NCI-H82 treated with DMSO at 0.1 percent for 48 hours (cell line): ENCODE data around the gene ZNG1F.
"Not testable (repeated sequence)": the region's sequence is repeated elsewhere in the genome, so short reads cannot be mapped to it uniquely, and the experiment has no call there.

Source experiments
- DNase-seq: peaks from one replicate; lab custom pipeline; 2025; ENCODE audit not compliant: unreplicated experiment; lab: John Stamatoyannopoulos, UW

ZNG1F gene

DNA sequence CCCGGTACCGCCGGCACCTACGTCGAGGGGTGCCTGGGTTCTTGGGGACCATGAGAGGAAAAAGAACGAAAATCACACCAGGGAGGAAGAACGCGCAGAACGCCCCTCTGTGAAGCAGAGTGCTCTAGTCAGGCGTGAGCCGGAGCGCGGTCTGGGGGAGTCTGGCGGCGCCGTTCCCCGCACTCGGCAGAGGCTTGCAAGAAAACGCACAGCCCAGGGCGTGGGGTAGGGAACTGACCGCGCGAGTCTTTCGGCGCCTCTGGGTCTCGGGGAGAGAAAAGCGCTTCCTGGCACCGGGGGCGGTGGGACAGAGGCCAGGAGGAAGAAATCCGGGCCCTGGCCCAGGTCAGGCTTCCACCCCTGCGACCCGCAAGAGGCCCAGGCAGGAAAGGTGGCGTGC, 65.3 kb downstream of the ZNG1F start:
- not testable (repeated sequence) for DNase-seq

DNA sequence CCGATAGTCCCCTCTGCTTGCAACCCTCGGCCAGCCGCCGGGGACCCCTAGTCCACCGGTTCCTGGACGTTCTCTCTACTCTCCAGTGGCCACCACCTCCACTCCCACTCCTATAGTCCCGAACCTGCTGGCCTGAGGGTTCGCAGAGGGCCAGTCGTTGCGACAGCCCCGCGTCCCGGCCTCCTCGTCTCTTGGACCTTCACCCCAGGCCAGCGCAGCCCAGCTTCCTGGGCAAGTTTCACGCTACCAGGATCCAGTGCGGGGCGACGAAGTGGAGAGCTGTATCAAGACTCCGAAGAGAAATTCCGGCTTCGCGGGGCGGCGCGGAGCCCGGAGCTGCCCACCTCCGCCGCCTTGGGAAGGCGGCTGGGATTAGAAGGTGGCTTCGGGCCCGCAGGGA, 65.7 kb downstream of the ZNG1F start:
- not testable (repeated sequence) for DNase-seq

DNA sequence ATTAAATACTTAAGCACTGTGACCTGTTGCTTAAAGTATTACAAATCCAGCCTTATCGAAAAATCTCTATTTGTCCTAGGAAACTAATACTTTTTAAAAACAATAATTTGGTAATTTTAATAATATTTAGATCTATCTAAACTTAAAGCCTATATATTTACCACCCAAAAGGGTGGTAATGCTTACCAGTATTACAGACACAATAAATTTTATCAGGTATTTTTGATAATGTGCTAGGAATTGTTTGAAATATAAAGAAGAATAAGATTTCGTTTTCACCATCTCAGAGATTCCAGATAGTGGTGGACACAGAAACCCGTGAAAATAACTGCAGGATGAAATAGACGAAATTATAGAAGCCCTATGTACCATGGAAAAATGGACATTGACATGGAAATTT, 68.4 kb downstream of the ZNG1F start:
- DNase-seq = not testable (repeated sequence)

DNA sequence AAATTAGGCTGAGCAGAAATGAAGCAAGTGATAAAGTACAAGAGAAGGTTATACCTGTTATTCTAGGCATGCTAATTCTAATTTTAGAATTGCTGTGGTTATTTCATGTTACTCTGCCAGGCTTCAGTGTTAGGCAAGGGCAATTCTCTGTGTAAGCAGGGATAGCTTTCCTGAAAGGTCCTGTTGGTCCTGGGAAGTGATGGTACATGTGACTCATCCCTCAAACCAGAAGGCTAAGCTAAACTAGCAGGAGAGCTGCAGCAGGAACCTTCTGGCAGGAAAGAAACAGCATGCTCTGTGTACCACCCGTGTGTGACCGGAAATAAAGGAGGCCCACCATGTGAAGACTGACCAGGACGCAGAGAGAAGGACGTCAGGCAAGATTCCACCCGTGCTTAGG, 69.4 kb downstream of the ZNG1F start:
- not testable (repeated sequence) for DNase-seq

- DNase-seq = not testable (repeated sequence)
Measured at GRCh38 chr9:41119311-41119710, 69.8 kb downstream of the ZNG1F start.

- not testable (repeated sequence) for DNase-seq
Measured at GRCh38 chr9:41113348-41113747, 75.8 kb downstream of the ZNG1F start.

DNA sequence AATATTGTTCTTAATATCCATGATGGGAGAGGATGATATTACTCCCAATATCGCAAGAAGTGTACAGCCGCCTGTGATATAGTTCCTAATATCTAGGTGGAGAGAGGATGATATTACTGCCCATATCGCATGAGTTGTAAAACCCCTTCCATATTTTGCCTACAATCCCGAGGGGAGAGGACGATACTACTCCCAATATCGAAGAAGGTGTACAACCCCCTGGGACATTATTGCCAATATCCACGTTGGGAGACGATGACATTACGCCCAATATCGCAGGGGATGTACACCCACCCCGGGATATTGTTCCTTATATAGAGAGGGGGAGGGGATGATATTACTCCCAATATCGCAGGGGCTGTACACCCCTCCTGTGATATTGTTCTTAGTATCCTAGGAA, 77.7 kb downstream of the ZNG1F start:
- not testable (repeated sequence) for DNase-seq

DNA sequence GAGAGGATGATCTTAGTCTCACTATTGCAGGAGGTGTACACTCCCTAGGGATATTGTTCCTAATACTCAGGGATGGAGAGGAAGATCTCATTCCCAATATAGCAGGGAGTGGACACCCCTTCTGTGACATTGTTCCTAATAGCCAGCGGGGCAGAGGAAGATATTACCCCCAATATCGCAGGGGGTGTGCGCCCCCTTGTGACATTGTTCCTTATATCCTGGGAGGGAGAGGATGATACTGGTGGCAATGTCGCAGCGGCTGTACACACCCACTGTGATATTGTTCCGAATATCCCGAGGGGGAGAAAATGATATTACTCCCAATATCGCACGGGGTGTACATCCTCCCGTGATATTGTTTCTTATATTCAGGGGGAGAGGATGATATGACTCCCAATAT, 78.2 kb downstream of the ZNG1F start:
- not testable (repeated sequence) for DNase-seq

GRCh38 chr9:41109253-41109652, 79.9 kb downstream of the ZNG1F start:
- DNase-seq = not testable (repeated sequence)

DNA sequence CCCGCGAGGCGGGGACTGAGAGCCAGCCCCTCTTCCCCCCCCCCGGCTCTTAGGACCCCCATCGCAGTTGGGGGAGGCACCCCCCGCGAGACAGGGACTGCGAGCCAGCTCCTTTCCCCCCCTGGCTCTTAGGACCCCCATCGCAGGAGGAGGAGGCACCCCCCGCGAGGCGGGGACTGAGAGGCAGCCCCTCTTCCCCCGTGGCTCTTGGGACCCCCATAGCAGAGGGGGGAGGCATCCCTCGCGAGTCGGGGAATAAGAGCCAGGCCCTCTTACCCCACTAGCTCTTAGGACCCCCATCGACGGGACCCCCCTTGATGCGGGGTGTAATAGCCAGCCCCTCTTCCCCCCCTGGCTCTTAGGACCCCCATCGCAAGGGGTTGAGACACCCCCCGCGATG, 80.3 kb downstream of the ZNG1F start:
- not testable (repeated sequence) for DNase-seq

- not testable (repeated sequence) for DNase-seq
Measured at GRCh38 chr9:41106472-41107116, 82.5 kb downstream of the ZNG1F start.

GRCh38 chr9:41105557-41106253, 83.4 kb downstream of the ZNG1F start:
- DNase-seq = not testable (repeated sequence)

DNA sequence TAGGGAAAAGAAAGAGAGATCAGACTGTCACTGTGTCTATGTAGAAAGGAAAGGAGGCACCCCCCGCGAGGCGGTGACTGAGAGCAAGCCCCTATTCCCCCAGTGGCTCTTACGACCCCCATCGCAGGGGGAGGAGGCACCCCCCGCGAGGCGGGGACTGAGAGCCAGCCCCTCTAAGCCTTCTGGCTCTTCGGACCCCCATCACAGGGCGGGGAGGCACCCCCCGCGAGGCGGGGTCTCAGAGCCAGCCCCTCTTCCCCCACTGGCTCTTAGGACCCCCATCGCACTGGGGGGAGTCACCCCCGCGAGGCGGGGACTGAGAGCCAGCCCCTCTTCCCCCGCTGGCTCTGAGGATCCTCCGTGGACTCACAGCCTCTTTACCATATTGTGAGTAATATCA, 84.6 kb downstream of the ZNG1F start:
- not testable (repeated sequence) for DNase-seq

DNA sequence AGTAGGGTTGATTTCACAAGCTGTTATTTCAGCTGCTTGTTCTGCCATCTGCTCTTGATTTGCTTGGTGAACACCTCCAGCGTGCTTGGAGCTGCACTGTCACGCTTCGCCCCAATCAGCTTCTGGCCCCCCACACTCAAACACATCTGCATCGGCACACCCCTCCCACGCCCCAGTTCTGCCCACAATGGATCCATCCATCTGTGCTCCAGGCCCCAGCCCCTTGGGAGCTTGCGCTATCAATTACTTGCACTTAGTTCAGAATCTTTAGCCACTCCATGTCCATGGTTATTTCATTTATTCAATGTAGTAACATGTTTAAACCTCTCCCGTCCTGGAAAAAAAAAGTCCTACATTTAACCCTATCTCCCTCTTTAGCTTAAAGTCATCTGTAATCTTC, 88.6 kb downstream of the ZNG1F start:
- not testable (repeated sequence) for DNase-seq

GRCh38 chr9:41098759-41099158, 90.4 kb downstream of the ZNG1F start:
- not testable (repeated sequence) for DNase-seq

DNA sequence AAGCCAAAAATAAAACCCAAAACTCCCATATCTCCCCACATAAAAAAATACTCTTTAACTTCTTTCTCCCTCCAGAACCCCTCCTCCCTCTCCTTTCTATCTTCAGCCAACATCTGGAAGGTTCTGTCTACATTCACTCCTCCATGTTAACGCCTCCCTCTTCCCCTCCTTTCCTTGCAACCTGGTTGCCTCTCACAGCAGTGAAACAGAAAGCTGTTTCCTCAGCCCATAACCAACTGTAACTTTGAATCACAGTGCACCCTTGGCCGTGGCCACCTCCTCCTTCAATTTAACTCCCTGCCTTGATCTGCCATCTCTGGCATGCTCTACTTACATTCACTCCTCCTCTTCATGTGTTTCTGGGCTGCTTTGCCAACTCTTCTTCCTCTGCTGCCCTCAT, 94.1 kb downstream of the ZNG1F start:
- DNase-seq = not testable (repeated sequence)

- not testable (repeated sequence) for DNase-seq
Measured at GRCh38 chr9:41094010-41094773, 94.9 kb downstream of the ZNG1F start.

DNA sequence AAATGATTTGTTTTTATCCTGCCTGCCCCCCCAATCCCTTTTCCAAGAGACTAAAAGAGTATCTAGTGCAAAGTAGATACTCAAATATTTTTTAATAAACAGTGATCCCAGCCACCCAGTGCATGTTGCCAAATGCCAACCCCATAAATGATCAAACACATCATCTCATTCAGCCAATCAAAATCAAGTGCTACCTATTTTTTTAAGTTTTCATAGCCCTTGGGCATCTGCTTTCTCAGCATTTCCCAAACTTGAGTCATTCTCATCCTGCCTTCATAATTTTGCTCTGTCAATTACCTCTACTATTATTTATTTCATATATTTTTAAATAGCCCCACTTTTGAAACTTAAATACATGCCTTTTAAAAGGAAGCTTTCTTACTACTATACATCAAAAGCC, 98.2 kb downstream of the ZNG1F start:
- not testable (repeated sequence) for DNase-seq

DNA sequence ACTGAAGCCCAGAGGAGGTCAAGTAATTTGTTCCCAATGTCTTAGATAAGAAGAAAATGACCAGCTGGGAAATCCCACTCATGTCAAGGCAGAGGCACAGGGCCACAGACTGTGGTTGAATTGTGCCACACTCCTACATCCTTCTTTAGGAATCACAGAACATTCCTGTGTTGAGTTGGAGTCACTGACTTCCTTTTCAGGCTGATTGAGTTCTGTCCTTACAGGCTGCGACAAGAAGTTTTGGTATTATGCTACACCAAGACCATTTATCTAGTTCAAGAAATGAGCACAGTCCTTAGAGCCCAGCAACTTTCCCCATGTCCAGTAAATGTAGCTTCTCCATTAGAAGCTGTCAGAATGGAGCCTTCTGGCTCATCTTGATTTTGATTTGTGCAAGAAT, 98.7 kb downstream of the ZNG1F start:
- DNase-seq = not testable (repeated sequence)

GRCh38 chr9:41088450-41089059, 100.6 kb downstream of the ZNG1F start:
- DNase-seq = not testable (repeated sequence)

GRCh38 chr9:41087929-41088328, 101.2 kb downstream of the ZNG1F start:
- DNase-seq = not testable (repeated sequence)
